Endometrial microvascular endothelial cells (primary cell): Measurements from ENCODE around the gene KCNK5. TPM values are rescaled to one million over a fixed set of nuclear protein-coding genes. Genes with fewer than 3 reads are reported as not detected.

Experiments
- in situ Hi-C: cut with HindIII; loops from 2 replicates; pipeline ENCODE4 v1.10.0; 2017; ENCODE audit warnings: low sequenced_read_pairs, low pct_unique_long_range_greater_than_20kb; ENCODE audit errors: inconsistent ontology term
- total RNA-seq: library from RNA; depleted of rRNA; stranded (reverse); fragments of >200 nt; gene quantifications from one replicate; pipeline ENCODE4 v1.2.3, GENCODE V29; 2015; ENCODE audit errors: inconsistent ontology term

KCNK5 gene
- total RNA-seq, 1 donor from 2014 or later: not detected

GRCh38 chr6:39166189-39166911 lies 62.9 kb downstream of the KCNK5 start:
- in situ Hi-C loops: no loop called here

- in situ Hi-C loops: no loop called here
Measured at GRCh38 chr6:39157511-39157910, 71.8 kb downstream of the KCNK5 start.

DNA sequence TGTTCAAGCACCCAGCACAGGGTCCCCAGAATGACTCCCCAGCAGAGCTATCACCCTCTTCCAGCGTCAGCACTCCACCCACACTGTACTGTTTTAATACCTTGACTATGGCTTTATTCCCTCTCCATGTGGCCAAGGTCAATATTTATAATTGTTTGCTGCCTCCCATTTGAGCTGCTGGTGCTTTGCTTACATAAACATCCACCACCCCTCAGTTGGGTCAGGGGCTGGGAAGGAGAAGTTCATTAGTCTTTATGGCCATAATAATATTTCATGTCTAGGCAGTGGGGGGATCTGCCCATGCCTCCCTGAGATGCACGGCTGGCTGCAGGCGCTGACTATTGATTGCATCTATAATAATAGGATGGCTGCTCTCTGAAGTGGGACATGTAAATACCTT lies 72.5 kb downstream of the KCNK5 start:
- in situ Hi-C loops: no loop called here

DNA sequence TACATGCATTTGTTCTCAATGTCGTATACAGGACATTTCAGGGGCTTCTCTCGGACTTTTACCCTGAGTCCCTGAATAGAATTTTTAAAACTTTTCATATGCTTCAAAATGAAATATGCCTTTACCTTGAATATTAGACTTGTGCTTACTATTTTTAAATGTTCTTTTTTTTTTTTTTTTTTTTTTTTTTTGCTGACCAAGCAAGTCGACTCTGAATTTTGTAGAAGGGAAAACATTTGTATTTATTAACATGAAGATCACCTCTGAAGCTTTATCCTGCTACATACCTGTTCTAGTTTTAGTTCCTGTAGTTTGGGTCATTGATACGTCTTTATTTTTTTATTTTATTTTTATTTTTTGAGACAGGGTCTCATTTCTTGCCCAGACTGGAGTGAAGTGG lies 74.6 kb downstream of the KCNK5 start:
- in situ Hi-C loops: no loop called here

- in situ Hi-C loops: no loop called here
Measured at GRCh38 chr6:39153766-39154397, 75.4 kb downstream of the KCNK5 start.

DNA sequence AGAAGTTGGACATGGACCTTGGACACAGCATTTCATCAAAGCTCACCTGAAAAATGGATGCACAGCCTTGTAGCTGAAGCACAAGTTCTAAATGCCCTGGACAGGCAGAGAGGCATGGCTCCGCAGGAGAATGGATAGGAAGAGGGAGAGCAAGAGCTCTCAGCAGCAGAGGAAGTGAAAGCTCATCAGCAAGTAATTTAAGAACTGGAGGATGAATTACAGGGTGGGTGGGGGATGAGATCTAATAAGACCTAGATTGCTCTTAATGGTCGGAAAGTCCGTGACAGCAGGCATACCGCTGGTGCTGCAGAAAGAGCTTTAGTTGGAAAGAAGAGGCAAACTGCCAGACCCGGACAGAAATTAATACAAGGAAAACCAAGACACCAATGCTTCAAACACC lies 77.0 kb downstream of the KCNK5 start:
- in situ Hi-C loops: no loop called here

- in situ Hi-C loops: no loop called here
Measured at GRCh38 chr6:39151211-39151610, 78.1 kb downstream of the KCNK5 start.

DNA sequence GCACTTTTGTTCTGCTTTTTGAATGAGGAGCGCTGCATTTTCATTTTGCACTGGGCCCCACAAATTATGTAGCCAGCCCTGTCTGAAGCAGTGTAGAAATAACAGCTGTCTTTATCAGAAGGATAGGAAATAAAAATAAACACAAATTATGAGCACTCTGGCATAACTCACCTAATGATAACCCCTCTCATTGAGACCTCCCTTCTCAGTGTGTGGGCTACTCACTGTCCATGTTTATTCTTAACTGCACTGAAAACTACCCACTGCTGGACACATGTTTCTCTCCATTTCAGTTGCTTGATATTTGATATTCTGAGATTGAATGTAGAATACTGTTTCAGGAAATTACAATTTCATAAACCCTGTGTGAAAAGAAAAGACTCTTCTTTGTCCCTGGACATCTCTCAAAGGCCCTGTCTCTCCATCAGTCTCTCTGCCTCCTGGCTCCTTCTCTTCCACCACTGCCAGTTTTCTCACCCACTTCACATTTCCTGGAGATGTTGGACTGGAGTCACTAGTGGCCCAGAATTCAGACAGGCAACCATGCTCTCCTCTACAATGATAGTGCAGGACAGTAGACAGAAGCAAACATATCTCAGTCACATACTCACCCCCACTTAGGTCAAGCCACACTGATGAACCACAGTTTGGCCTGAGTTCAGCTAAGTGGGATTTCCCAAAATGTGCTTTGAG lies 84.6 kb downstream of the KCNK5 start:
- in situ Hi-C loops: no loop called here

DNA sequence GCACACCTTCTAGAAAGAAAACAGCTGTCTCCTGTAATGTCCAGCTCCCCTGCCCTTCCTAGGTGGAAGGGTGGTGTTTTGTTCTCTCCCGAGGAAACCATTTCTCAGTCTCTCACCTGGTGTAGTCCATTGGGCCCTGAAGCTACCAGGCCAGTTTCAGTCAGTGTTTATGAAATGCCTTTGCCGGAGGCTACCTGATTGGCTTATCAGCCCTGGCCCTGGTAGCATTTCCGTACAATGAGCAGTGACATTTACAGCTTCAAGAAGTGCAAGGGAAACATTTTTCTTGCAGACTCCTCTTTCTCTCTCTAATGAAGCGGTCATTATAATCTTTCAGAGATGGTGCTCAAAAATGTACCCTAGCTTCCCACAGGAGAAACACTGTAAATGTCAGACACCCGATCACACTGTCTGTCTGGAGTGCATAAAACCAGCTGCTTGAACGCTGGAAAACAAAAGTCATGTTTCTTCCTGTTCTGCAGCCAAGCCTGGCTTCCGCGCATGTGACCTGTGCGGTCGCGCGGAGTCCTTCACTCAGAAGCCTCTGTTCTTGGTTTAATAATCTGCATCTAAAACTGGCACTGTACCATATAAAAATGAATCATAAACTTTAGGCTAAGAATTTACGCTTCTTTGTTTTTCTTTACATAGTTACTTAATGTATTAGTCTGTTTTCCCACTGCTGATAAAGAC lies 85.9 kb downstream of the KCNK5 start:
- in situ Hi-C loops: no loop called here

- in situ Hi-C loops: no loop called here
Measured at GRCh38 chr6:39140556-39141167, 88.6 kb downstream of the KCNK5 start.

Other genes with a start within 250 kb of the KCNK5 start
- gene GLP1R, start 180.7 kb downstream of the KCNK5 start, total RNA-seq: not detected
- gene SAYSD1, start 114.3 kb downstream of the KCNK5 start, total RNA-seq: 17.8 TPM
- not detected for gene KCNK17, start 84.9 kb upstream of the KCNK5 start, total RNA-seq
- not detected for gene KCNK16, start 93.2 kb upstream of the KCNK5 start, total RNA-seq